ENCODE results near the gene ELOVL5. TPM values are rescaled to one million over a fixed set of nuclear protein-coding genes. Genes with fewer than 3 reads are reported as not detected.

The ELOVL5 gene
- total RNA-seq, 4 donors from 2014 or later = 178 to 351 (median 263) TPM

GRCh38 chr6:53309059-53309900, 39.5 kb downstream of the ELOVL5 start:
- no peak for TF ChIP-seq CTCF (IDR thresholded peaks at IDR 0.05; ENCODE audit: low read depth)

GRCh38 chr6:53306819-53307347, 41.9 kb downstream of the ELOVL5 start:
- no peak for TF ChIP-seq CTCF (IDR thresholded peaks at IDR 0.05; ENCODE audit: low read depth)

GRCh38 chr6:53302678-53303360, 45.9 kb downstream of the ELOVL5 start:
- no peak for TF ChIP-seq CTCF (IDR thresholded peaks at IDR 0.05; ENCODE audit: low read depth)

GRCh38 chr6:53301801-53302537, 46.8 kb downstream of the ELOVL5 start:
- no peak for TF ChIP-seq CTCF (IDR thresholded peaks at IDR 0.05; ENCODE audit: low read depth)

- no peak for TF ChIP-seq CTCF (IDR thresholded peaks at IDR 0.05; ENCODE audit: low read depth)
Observed at GRCh38 chr6:53300656-53301551, 47.8 kb downstream of the ELOVL5 start.

- no peak for TF ChIP-seq CTCF (IDR thresholded peaks at IDR 0.05; ENCODE audit: low read depth)
Observed at GRCh38 chr6:53299331-53300005, 49.3 kb downstream of the ELOVL5 start.

Data from subcutaneous adipose tissue (tissue), 4 donors.